AG08395 (cell line): ENCODE data around the gene TNS4.
A peak's percentile ranks its signal among the peaks of the same experiment; 100 is the strongest.

Experiments used
- DNase-seq: peaks from one replicate; pipeline ENCODE4 v3.0.0; 2012; ENCODE audit warnings: mixed read lengths, low spot score

The TNS4 gene

GRCh38 chr17:40516581-40517285, 15.3 kb upstream of the TNS4 start:
- DNase-seq = peak; percentile 49

GRCh38 chr17:40515491-40516041, 14.1 kb upstream of the TNS4 start:
- no peak for DNase-seq

GRCh38 chr17:40515011-40515410, 13.6 kb upstream of the TNS4 start:
- DNase-seq = no peak

GRCh38 chr17:40514013-40514875, 12.8 kb upstream of the TNS4 start:
- DNase-seq = no peak

- DNase-seq = no peak
Measured at GRCh38 chr17:40511667-40512220, 10.3 kb upstream of the TNS4 start.

GRCh38 chr17:40511136-40511535, 9.7 kb upstream of the TNS4 start:
- no peak for DNase-seq

GRCh38 chr17:40510328-40510648, 8.9 kb upstream of the TNS4 start:
- DNase-seq = no peak

GRCh38 chr17:40509626-40510327, 8.4 kb upstream of the TNS4 start:
- DNase-seq = no peak

- DNase-seq = no peak
Measured at GRCh38 chr17:40506786-40507185, 5.4 kb upstream of the TNS4 start.

GRCh38 chr17:40503154-40503553, 1.7 kb upstream of the TNS4 start:
- no peak for DNase-seq

- no peak for DNase-seq
Measured at GRCh38 chr17:40502716-40503115, 1.3 kb upstream of the TNS4 start.

- no peak for DNase-seq
Measured at GRCh38 chr17:40500709-40501108, 714 bp downstream of the TNS4 start.

GRCh38 chr17:40500190-40500589, 1.2 kb downstream of the TNS4 start:
- no peak for DNase-seq

GRCh38 chr17:40499551-40500189, 1.8 kb downstream of the TNS4 start:
- peak; percentile 82 for DNase-seq

- no peak for DNase-seq
Measured at GRCh38 chr17:40498281-40499084, 2.9 kb downstream of the TNS4 start.

GRCh38 chr17:40497695-40498094, 3.7 kb downstream of the TNS4 start:
- DNase-seq = peak; percentile 50

- no peak for DNase-seq
Measured at GRCh38 chr17:40496634-40497420, 4.6 kb downstream of the TNS4 start.

GRCh38 chr17:40496170-40496569, 5.3 kb downstream of the TNS4 start:
- no peak for DNase-seq

- DNase-seq = no peak
Measured at GRCh38 chr17:40495140-40495539, 6.3 kb downstream of the TNS4 start.

- no peak for DNase-seq
Measured at GRCh38 chr17:40493697-40494096, 7.7 kb downstream of the TNS4 start.
